GM20000 (cell line): ENCODE measurements around the gene CDH15.

ENCODE experiments used
- DNase-seq: peaks from one replicate; pipeline ENCODE4 v3.0.0; 2012; ENCODE audit warnings: low spot score
- TF ChIP-seq, protein P1 (sequence below): IDR thresholded peaks from 2 replicates; pipeline ENCODE4 v1.5.1; 2012; ENCODE audit warnings: mild to moderate bottlenecking, control low read depth; ENCODE audit errors: extremely low read depth, missing control alignments

CDH15 gene

DNA sequence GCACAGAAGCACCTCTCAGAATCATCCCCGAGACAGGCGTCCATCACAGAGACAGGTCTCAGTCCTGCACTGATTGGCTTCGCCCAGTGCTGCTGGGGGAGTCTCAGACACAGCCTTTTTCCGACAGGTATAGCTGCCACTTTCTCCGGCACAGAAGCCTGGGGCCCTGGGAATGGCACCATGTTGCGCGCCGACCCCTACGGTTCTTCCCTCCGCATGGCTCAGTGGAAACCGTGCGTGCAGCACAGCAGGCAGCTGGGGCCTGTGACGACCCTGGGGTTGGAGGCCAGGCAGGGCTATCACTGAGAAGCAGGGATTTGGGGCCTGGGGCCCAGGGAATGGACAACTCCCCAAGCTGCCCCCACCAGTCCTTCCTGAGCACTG is 29.7 kb upstream of the CDH15 start:
- DNase-seq, result no peak
- TF ChIP-seq, protein P1, sequence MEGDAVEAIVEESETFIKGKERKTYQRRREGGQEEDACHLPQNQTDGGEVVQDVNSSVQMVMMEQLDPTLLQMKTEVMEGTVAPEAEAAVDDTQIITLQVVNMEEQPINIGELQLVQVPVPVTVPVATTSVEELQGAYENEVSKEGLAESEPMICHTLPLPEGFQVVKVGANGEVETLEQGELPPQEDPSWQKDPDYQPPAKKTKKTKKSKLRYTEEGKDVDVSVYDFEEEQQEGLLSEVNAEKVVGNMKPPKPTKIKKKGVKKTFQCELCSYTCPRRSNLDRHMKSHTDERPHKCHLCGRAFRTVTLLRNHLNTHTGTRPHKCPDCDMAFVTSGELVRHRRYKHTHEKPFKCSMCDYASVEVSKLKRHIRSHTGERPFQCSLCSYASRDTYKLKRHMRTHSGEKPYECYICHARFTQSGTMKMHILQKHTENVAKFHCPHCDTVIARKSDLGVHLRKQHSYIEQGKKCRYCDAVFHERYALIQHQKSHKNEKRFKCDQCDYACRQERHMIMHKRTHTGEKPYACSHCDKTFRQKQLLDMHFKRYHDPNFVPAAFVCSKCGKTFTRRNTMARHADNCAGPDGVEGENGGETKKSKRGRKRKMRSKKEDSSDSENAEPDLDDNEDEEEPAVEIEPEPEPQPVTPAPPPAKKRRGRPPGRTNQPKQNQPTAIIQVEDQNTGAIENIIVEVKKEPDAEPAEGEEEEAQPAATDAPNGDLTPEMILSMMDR, result no peak

DNA sequence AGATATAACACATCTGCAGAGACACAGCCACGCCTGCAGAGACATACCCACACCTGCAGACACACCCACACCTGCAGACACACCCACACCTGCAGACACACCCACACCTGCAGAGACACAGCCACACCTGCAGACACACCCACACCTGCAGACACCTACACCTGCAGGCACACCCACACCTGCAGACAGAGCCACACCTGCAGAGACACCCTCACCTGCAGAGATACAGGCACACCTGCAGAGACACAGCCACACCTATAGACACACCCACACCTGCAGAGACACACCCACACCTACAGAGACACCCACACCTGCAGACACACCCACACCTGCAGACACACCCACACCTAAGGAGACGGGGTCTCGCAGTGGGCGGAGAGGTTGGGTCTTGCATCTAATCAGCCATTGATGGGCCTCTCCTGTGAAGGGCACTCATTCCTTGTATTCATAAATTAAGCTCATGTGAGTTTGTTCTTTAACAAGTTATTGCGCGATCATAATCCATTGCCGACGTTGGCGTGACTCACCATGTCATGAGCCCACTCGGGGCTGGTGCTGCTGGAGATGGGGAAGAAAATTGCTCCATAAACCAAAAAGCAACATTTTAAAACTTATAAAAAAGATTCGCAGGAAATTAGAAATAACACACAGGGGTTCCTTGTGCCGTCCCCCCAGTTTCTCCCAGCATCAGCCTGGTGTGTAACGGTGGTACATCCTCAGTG is 28.9 kb upstream of the CDH15 start:
- TF ChIP-seq, protein P1, result no peak
- DNase-seq, result no peak

DNA sequence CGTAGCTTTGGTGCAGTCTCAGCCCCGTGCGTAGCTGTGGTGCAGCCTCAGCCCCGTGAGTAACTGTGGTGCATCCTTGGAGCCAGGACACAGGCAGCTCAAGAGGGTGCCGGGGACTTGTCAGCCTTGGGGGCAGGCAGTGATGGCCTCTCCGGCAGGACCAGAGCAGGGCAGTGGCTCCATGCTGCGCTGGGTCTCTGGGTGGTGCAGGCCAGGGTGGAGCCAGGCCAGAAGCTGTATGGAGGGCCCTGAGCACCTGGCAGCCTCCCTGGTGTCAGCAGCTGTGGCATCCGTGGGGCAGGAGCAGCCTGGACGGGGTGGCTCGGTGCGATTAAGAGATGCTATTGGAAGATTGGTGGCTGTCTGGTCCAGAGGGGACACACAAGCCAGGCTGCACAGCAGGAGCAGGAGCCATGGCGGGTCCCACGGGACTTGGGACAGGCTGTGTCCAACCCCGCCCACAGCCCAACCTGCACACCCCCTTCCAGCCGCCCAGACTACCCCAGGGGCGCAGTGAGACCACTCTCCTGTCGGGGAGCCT is 28.3 kb upstream of the CDH15 start:
- no peak for DNase-seq
- TF ChIP-seq, protein P1, result no peak

DNA sequence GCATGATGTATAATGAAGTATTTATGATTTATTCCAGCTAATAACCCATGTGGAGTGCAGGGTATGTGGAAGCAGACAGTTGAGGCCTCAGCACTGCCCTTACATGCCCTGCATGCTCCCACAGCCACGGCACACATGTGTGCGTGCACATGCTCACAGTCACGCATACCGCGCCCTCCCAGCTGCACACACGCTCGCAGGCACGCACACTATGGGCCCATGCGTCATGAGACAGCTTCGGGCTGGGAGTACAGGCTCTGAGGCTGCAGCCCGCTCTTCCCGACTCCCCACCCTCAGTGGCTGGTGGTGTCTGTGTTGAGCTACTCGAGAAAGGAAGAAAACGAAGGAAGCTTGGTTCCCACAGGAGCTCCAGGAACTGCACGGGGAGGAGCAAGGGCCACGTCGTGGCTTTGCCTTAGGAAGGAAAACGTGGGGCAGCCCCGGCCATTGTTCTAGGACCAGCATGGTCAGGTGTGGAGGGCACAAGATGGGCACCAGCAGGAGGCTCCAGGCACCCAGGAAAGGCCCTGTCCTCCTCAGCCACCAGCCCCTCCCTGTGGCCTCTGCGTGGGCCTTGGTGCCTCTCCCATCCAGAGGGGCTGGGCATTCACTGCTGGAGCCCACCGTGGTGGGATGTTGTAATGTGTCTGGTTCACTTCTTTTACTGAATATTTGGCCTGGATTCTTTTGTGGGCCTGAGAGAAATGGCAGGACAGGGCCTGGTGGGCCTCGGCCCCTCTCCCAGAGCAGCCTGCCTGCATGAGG is 27.5 kb upstream of the CDH15 start:
- DNase-seq, result no peak
- TF ChIP-seq, protein P1, result no peak

DNA sequence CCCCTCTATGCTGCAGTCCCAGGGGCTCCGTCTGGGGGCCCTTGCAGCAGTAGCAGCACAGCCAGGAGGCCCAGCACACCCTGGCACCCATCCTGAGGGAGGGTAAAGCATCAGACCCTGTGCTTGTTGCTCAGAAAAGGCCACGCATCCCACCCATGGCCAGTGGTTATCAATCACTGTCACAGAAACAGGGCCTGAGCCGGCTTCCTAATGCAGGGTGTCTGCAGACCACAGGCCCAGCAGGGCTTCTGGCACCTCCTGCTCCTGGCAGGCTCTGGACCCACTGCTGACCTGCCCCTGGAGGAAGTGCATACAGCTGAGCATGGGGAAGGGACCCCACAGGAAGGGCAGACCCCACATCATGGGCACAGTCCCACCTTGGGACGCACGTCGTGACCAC is 26.9 kb upstream of the CDH15 start:
- TF ChIP-seq, protein P1, result no peak
- DNase-seq, result no peak

DNA sequence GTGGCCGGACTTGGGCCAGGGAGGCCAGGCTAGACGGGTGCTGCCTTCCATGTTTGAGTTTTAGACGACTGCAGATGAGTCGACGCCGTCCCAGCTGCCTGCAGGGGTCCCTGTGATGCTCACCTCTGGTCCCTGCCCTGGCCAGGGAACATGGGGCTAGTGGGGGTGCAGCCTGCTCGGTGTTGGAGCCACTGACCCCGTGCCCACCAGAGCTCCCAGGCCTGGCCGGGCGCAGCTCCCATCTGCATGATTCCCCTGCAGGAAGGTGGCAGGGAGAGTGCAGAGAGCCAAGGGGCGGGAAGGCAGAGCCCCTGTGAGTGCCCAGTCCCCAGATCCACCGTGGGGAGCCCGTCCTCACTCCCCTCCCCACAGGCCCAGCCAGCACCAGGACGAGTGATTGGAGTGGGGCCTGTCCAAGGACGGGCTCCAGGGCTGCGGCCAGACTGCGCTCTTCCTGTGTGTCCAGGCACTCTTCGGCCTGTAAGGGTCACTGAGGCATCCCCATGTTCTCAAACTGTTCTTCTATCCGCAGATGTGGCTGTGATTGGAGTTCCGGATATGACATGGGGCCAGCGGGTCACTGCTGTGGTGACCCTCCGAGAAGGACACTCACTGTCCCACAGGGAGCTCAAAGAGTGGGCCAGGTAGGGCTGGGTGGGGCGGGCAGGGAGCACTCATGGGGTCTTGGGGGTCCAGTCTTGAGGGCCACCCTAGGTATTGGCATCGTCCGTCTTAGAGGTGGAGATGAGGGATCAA is 26.0 kb upstream of the CDH15 start:
- DNase-seq, result no peak
- TF ChIP-seq, protein P1, result no peak
